Cortex of kidney (tissue), 1 donor: Measurements from ENCODE around the gene EHD4.

Source experiments
- DNase-seq: peaks from one replicate; lab custom pipeline; 2025; lab: John Stamatoyannopoulos, UW

The EHD4 gene

DNA sequence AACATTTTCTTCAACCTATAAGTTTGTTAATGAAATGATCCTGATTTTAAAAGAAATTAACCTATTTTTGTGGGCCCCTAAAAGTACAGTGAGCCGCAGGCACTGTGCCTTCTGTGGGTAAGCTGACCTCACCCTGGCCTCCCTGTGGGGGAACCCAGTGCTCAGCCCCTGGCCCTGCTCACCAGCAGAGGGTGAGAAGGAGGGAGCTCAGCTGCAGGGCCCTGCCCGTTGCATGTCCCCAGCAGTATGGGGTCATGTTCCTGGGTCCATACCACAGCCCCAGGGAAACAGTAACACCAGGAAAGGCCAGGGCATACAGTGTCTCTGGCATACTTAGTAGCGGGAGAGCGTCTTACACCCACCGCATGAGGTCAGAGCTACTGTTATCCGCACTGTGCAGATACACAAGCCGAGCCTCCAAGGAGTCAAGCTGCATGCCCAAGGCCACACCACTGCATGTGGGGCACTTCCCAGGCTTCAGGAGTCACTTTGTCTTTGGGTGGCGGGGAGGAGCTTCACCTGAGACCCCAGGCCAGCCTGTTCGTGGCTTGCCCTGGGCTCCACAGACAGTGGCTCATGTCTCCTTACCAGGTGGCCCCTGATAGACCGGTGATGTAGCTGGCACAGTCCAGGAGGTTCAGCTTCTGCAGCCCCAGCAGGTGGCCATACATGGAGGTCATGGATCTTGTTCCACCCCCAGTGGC lies 22.6 kb upstream of the EHD4 start:
- DNase-seq: no peak

DNA sequence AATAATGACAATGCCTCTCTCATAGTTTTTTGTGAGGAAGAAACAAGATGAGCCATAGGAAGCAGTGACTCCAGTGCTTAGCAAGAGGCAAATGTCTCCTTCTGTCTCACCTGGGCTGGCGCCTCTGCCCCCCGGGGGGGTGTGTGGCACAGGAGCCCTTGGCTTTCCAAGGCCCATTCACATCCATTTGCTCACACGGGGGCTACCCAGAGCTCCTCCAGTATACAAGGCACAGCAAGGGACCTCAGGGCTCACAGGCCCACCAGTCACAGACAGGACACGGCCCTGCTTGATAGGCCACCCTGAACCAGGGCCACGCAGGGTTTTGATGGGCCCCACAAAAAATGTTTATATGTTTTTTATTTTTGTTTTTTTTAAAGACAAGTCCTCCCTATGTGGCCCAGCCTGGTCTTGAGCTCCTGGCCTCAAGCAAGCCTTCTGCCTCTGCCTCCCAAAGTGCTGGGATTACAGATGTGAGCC lies 21.9 kb upstream of the EHD4 start:
- no peak for DNase-seq

DNA sequence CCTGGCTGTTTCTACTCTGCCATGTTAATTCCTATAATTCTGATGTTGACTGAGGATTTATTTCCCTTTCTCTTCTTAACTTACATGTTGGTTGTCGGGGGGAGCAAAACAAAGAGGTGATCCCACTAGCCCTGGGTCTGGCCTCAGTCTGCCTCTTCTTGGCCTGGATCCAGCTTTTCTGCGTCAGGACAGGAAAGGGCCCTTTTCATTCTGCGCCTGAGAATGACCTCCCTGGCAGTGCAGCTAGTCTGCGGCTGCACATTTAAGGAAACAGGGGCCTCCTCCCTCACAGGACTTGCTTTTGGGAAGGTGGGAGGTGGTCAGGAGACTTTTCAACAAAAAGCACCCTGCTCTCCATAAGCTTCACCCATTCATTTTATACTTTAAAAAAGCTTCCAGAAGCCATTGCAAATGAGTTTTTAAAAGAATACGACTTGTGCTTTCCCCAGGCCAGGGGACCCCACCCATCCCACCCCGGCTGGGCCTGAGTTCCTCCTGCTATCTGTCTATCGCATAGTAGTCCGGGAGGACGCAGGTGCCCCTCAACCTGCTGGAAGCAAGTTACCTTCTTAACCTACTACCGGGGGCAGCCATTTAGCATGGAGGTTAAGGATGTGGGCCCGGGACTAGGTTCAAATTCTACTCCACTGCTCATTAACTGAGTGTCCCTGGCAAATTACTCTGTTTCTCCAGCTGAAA lies 21.3 kb upstream of the EHD4 start:
- no peak for DNase-seq

DNA sequence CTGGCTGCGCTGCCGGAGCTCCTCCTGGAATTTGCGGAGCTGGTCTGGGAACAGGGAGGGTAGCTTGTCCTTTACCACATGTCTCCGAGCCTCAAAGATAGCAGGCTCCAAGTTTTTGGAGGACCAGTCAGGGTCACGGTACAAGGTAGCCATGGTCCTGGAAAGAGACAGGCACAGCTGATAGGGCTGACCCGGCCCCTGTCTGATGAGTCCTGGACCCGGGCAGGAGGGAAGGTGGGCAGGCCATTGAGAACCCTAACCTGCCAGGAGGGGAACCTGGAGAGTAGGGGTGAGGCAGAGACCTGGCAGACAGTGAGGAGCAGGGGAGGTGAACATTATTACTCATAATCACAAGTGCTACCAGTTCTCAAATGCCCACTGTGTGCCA lies 20.4 kb upstream of the EHD4 start:
- no peak for DNase-seq

DNA sequence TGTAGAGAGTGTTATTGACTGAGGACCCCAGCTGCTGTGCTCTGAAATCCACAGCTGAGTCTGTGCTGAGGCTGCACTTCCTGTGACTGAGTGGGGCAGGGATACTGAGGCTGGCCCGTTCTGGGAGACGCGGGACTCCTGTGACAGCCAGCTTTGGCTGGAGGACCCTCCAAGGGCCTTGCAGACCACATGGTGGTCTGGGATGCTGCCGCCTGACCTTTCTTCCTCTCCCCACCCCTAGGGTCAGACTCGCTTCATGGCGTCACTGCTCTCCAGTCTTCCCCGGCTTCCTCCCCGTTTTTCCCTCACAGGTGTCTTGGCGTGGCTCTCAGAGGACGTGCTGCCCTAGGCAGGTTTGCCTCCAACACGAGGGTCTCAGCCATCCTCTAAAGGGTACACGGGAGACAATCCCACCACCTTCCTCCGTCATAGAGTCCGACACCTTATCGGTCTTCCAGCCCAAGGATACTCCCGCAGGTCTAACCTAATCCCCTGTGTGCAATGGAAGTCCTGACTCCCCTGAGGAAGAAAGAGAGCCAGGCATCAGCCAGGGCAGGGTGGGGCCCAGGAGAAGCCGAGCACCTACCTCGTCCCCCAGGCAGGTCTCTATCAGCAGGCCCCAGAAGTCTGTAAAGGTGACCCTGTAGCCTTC lies 19.9 kb upstream of the EHD4 start:
- no peak for DNase-seq

DNA sequence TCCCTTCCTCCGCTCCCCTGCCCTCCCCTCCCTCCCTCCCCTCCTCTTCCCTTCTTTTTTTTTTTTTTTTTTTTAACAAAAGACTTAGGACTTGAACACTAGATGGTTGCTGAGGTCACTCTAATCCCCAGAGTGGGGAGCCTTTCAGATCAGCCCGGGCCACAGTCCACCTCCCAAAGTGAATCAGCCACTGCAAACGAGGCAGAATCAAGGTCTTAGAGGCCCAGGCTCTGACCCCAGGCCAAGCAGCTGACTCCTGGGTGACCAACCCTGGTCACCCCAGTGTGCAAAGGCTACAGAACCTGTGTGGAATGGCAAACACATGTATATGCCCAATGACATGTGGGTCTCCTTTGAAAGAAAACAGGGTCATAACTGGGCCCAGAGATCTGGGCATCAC lies 18.3 kb upstream of the EHD4 start:
- no peak for DNase-seq

DNA sequence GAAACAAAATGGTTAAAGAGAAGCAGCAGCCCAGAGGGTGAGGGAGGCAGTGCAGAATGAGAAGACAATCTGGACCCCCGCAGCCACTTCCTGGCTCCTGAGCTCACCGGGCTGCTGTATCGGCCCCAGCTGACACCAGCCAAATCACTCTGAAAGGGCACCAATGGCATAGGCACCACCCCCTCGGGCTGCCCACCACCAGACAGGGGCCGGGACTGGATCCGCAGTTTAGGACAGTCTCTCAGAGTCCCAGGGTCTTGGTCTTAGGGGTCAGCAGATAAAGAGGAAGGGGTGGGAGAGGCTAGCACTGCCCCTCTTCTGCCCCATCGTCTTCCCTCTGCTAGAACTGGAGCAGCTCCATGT lies 17.9 kb upstream of the EHD4 start:
- DNase-seq: no peak

DNA sequence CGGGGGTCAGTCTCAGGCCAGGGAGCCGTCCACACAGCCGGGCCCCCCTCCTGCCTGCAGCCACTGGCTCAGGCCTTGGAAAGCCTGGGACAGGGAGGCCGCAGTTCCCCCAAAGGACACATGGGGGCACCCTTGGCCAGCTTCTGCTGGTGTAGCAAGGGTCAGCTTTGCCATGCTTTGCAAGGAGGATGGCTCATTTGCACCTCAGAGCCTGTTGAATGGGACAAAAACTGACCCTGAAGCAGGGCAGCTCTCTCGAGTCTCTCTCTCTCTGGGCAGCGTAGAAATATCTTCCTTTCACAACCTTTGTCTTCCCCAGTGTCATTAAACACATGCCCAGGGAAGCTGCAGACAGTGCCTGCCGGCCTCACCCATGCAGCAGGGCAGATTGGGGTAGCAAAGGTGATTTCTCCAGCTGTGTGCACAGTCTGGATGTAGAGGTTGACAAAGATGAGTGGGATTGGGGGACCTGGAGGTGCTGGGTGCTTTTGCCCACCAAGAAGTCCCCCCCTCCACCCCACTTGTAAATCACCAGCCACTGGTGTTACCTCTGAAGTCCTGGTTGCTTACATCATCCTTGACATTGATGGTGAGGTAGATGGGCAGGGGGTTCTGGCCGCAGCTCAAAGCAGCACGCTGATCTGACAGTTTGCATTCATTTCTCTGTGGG lies 17.4 kb upstream of the EHD4 start:
- DNase-seq: no peak

DNA sequence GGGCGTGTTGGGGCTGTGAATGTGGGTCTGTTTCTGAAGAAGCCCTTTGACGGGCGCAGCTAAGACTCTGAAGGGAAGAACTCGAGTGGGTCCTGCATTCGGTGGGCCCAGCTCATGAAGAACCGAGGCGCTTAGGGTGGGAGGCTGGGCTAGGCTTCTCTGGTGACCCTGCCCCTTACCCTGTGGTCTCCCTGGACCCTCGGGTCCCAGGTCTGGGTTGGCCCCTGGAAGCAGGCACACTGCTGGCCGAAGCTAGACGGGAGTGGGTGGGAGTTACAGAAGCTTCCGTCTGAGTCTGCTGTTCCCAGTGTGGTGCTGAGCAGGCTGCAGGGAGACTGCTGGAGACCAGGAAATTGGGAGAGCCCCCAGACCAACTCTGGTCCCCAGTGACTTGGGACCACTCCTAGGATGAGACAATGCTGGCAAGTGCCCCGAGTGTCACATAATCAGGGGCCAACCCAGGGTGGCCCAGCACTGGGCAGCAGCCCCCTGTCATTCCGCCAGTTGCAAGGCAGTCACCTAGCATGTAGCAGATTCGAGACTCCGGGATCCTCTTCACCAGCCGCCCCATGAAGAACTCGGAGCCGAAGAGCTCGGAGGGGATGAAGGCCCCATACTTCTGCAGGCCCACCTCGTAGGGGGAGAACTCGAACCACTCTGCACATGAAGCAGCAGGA lies 16.7 kb upstream of the EHD4 start:
- DNase-seq: no peak

DNA sequence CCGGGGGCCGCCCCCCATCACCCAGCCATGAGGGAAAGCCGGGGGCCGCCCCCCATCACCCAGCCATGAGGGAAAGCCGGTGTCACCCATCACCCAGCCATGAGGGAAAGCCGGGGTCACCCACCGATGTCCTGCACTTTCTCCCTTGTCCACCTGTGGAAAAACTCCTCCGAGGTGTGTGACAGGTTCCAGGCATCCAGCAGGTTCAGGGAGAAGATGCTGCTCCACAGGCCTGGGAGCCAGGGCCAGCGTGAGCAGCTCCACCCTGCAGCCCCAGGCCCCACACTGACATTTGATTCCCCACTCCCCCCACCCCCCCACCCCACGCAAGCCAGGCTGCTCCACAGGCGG lies 15.5 kb upstream of the EHD4 start:
- DNase-seq: no peak

DNA sequence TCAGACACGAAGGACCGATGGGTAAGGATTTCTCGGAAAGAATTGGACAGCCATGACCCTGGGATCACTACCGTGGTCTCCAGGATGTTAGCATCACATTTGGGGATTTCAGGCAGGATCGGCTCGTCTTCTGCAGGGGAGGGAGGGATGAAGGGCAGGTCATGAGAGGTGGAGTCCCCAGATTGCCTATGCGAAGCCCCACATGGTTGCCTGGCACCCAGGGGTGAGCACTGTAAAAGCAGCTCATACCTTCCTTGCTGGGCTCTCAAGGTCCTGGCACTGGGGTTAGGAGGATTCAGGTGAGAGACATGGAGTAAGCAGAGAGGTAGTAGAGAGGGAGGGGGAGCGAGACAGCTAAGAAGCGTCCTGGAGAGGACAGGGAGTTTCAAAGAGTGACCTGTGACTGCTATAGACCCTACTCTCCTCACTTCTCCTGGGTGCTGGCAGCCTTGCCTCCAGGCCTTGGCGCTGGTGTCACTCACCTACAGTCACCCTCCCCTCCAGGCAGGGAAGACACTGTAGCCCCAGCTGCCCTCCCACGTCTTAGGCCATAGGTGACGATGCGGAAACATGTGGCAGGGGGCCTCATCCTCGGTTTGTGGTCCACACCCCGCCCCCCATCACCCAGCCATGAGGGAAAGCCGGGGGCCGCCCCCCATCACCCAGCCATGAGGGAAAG lies 15.0 kb upstream of the EHD4 start:
- DNase-seq: no peak

DNA sequence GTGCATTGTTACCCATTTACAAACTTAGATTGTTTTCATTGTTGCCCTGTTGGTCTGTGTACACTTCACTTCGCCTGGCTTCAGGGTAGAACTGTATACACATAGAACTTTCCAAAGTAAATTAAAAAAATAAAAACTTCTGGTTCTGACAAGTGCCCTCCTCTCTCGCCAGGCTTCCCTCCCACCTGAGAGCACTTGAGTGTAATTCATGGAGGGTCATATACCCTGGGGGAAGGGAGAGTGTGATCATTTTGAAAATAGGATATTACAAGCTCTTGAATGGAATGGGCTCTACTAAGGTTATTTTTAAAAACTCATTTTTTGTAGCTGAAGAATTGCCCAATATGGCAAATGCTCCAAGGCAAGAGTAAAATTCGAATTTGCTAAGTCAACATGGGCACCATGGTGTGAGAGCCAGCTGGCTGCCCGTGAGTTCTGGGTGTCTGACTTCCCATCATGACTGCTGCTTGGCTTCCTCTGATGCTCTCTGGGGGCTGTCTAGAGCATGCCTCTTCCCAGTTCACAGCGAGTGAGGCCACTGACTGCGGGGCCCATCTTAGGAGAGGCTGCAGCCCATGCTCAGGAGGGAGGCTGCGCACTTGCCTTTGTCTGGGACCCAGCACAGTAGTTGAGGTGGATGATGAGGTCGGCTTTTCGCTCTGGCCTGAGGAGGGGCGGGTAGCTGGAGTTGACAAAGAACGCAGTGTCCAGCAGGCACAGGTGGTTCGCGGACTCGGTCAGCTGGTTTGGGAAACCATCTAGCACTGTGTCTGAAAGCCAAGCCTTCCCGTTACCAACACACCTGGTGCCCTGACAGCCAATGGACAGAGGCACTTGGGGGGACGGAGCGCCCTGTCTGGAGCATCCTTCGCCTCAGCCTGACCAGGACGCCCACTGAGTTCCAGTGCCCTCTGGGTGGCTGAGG lies 13.1 kb upstream of the EHD4 start:
- no peak for DNase-seq

DNA sequence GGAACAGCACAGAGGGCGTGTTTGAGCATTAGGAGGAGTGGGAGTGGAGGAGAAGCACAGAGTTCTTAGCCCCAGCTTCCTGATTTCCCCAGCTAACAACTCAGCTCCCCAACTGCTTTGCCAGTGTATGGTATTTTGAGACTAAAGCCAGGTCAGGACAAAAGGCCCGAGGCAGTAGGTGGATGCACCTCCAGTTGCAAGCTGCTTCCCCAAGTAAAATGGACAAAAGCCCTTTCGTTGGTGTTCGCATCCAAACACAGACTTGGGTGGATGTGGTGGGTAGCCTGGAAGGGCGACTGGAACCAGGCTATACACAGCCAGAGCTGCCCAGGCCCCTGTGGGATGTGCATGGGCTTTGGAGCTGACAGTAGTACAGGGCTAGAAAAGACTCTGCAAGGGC lies 12.3 kb upstream of the EHD4 start:
- DNase-seq: no peak

DNA sequence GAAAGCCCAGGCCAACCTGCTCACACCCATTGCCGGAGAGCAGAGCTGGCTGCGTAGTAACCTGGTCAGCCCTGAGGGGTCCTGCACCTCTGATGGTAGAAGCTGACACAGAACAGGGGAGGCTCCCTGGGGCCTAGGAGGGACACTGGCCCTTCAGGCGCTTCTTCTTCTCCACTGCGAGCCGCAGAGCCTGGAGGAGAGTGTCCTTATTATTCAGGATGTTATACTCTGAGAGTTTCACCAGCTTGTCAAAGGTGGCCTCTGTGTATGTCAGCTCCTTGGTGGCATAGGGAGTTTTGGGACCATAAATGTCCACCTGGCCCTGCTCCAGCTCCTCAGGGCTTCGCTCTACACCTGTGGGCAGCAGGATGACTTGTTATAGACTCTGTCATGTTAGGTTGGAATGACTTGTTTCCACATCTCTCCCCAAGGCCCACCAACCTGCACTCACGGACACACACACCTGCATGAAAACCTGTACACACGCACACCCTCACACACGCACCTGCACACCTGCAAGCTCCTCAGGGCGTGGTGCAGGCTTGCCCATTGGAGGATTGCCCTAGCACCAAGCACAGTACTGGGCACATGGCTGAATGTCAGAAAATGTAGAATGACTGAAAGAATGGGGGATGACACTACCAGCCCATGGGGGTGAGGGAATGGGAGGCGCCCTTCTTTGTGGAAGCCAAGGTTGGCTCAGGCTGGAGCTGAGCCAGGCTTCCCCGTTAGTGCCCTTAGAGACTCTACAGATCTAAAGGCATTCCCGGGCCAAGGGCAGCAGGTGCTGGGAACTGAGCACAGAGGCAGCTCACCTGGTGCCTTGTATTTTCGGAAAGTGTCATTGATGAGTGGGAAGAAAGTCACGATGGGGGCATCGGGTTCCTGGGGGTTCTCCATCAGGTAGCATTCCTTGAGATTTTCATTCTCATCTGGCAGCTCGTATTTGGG lies 11.5 kb upstream of the EHD4 start:
- no peak for DNase-seq

DNA sequence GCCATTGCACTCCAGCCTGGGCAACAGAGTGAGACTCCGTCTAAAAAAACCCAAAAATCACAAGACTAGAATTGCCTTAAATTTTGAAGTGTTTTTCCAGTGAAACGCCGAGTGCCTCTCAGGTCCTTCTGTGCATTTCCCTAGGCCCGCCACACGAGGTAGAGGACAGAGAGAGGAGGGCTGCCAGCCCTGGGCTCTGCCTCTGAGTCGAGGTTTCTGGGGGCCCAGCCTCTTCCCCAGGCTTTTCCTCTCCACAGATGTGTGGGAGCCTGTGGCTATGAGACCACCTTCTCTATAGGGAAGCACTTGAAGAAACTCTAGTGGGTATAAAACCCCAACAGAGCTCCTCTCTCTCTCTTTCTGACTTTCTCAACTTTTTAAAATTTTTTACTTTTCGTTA lies 10.9 kb upstream of the EHD4 start:
- DNase-seq: no peak

DNA sequence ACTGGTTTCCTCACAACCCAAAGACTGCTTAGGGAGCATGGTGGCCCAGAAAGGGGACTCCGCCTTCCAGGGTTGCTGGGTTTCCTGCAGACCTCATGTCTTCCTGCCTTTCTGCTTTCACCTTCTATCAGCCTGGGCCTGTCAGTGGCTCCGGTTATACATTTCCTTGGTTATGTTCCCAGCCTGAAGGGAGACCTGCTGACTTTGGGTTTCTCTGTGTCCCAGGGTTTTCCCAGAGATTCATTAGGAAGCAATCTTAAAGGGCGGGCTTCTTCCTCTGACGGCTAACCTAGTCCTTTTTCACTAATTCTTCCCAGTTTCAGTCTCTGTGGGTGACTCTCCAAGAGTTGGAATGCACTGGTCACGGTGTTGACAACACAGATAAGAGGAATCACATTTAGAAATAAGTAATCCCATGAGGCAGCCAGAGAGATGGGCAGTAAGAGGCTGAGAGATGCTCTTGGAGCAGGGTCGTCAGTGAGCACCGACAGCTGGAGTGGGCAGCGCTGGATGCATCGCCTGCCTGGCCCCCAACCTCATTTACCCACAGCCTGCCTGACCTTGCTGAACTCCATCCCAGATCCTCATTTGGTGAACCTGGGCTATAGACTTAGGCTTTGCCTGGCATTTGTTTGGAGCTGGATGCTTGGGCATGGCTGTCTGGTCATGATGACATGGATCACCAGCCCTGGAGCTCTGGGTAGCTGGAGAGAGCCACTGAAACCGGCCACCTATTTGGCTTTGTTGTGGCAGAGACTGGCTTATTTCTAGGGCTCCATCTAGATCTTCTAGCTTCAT lies 10.0 kb upstream of the EHD4 start:
- DNase-seq: no peak

DNA sequence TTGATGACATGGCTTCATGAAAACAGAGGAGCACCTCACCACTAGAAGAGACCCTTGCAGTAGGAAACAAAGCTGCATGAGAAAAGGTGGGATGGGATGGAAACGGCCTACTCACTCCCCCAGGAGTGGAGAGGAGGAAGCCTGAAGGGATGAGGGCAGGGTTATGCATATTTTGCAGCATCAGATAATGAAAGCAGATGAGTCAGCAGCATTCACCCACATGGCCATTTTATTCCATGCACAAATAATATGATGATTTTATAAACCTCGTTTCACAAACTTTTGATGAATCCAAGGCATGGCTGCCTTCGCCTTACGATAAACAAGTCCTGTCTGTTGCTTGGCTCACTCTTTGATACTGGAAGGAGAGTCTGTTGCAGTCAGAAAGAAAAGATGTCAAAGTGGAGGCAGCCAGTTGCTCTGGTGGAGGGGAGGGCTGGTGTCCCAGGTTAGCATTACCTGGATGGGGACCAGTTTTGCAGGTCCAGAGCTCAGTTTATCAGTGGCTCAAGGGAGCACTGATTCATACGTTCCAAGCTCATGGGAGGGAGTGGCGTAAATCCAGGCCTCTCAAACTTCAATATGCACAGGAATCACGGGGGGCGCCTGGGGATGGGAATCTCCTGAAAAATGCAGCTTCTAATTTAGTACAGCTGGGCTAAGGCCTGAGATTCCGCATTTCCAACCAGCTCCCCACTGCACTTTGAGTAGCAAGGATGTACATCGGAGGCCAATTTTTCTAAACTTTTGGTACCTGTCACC lies 9.2 kb upstream of the EHD4 start:
- DNase-seq: no peak
